ENCODE data around the gene PLEKHG4B.
"Not testable (repeated sequence)": the region's sequence is repeated elsewhere in the genome, so short reads cannot be mapped to it uniquely, and the experiment has no call there.

The PLEKHG4B gene, protein sequence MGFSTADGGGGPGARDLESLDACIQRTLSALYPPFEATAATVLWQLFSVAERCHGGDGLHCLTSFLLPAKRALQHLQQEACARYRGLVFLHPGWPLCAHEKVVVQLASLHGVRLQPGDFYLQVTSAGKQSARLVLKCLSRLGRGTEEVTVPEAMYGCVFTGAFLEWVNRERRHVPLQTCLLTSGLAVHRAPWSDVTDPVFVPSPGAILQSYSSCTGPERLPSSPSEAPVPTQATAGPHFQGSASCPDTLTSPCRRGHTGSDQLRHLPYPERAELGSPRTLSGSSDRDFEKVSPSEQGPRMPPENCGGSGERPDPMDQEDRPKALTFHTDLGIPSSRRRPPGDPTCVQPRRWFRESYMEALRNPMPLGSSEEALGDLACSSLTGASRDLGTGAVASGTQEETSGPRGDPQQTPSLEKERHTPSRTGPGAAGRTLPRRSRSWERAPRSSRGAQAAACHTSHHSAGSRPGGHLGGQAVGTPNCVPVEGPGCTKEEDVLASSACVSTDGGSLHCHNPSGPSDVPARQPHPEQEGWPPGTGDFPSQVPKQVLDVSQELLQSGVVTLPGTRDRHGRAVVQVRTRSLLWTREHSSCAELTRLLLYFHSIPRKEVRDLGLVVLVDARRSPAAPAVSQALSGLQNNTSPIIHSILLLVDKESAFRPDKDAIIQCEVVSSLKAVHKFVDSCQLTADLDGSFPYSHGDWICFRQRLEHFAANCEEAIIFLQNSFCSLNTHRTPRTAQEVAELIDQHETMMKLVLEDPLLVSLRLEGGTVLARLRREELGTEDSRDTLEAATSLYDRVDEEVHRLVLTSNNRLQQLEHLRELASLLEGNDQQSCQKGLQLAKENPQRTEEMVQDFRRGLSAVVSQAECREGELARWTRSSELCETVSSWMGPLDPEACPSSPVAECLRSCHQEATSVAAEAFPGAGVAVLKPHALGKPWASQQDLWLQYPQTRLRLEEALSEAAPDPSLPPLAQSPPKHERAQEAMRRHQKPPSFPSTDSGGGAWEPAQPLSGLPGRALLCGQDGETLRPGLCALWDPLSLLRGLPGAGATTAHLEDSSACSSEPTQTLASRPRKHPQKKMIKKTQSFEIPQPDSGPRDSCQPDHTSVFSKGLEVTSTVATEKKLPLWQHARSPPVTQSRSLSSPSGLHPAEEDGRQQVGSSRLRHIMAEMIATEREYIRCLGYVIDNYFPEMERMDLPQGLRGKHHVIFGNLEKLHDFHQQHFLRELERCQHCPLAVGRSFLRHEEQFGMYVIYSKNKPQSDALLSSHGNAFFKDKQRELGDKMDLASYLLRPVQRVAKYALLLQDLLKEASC (N-terminal part only)

GRCh38 chr5:91556-92263 lies at the start of gene PLEKHG4B:
Gene PLEKHG4B, plus strand, starts transcription at chr5:92168. Its CDS starts 64 bp downstream, at chr5:92232.
- DNase-seq (ENCODE audit: low read depth): no peak

GRCh38 chr5:42250-42649 lies 49.7 kb upstream of the PLEKHG4B start:
- DNase-seq (ENCODE audit: low read depth): no peak

GRCh38 chr5:48192-48591 lies 43.8 kb upstream of the PLEKHG4B start:
- no peak for DNase-seq (ENCODE audit: low read depth)

DNA sequence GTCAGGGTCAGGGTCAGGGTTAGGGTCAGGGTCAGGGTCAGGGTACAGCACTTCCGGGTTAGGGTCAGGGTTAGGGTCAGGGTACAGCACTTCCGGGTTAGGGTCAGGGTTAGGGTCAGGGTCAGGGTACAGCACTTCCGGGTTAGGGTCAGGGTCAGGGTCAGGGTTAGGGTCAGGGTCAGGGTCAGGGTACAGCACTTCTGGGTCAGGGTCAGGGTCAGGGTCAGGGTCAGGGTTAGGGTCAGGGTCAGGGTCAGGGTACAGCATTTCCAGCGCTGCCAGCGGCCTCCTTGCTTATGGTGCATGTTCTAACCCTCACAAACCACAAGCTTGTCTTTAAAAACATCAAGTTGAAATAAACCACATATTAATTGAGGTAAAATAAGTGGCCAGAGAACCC lies 42.4 kb upstream of the PLEKHG4B start:
- DNase-seq (ENCODE audit: low read depth): not testable (repeated sequence)

- DNase-seq (ENCODE audit: low read depth): no peak
These were observed 41.9 kb upstream of the PLEKHG4B start for GRCh38 chr5:49953-50544.

GRCh38 chr5:50724-51499 lies 41.1 kb upstream of the PLEKHG4B start:
- DNase-seq (ENCODE audit: low read depth): no peak

DNA sequence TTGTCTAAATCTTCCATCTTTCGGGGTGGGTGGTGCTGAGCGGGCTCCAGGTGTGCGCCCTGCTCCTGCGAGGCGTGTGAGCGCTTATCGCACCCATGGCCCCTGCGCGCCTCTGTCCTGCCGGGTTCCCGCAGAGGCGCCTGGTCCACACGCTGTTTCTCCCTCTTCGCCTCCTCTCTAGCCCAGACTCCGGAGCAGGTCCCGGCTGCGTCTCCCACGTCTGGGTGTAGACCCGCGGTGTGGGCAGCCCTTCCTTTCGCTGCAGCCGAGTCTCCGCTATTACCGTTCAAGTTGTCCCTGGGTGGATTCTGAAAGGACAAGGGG lies 40.5 kb upstream of the PLEKHG4B start:
- DNase-seq (ENCODE audit: low read depth): no peak

DNA sequence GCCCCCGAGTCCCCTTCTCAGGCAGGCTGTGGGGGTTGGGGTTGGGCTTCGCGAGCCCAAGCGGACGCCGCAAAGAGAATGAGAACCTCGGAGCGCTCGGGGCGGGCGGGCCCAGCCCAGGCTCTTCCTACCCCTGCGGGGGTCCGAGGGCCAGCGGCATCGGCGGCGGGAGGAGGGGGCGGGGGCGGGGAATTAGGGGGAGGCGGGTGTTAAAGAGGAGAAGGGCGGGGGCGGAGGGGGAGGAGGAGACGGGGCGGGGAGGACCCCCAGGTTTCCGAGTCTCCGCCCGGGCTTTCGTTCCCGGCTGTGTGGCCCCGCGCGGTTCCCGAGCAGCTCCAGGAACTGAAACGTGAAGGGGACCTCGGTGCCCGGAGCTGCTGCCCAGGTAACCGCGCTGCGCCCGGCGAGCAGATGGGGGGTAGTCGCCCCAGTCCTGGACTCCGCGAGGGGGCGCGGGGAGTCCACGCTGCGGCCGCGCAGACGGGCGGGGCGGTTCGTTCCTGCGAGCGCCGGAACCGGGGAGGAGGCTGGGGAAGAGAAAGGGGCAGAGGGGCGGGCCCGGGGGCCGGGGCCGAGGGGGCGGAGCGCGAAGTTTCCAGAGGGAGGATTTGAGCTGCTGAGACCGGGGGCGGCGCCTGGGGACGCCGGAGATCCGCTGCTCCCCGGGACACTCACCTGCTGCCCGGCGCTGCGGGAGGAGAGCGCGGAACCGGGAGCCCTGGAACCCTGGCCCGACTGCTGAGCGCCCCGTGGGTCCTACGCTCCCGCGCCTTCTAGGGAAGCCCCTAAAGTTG lies 38.4 kb upstream of the PLEKHG4B start:
- DNase-seq (ENCODE audit: low read depth): no peak

DNA sequence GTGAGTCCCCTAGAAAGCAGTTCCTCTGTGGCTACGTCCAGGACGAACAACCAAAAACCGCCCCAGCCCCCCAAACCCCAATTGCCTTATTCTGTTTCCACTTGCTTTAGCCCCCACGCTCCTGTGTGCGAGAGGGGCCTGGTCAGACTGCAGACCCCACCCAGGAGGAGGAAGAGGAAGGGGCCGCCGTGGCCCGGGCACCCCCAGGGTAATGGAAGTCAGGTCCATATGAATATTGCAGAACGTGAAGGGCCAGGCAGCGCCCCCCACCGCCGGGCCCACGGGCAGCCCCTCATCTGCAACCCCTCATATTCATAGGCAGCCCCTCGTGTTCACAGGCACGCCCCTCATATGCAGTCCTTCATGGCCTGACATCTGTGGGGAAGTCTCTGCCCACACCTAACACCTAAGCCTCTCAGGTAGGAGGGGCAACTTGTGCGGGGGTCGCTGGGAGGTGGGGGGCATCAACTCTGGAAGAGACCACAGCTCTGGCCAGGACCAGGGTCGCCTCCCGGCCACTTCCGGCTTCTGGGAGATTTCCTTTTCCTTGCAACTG lies 37.7 kb upstream of the PLEKHG4B start:
- DNase-seq (ENCODE audit: low read depth): no peak

DNA sequence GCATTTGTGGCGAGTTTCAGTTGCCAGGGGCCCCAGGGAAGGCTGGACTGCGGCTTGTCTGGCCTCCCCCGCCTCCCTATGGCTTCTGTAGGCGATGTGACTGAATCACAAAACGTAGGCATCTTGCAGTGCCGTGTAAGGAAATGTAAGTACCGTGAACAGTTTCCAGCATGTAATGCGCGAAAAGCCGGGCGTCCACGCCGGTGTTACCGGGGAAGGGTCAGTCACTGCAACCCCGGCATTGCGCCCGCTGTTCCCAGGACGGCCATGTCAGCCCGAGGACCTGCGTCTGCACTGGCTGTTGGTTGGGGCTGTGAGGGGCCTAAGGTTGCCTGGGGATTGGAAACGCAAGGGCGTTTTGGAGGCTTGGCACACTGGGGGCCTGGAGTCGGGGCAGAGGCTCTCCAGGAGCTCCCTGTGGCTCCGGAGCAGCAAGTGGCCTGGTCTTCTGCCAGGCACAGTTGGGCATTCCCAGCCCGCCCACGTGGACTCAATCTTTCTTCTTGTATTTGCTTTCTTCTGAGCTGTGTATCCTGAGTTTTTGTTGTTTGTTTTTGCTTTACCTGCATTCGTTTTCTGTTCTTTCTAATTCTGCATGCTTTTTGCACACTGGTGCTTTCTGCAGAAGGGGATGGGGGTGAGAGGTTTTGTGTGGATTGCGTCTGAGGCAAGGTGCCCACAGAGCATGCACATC lies 36.9 kb upstream of the PLEKHG4B start:
- DNase-seq (ENCODE audit: low read depth): no peak

DNA sequence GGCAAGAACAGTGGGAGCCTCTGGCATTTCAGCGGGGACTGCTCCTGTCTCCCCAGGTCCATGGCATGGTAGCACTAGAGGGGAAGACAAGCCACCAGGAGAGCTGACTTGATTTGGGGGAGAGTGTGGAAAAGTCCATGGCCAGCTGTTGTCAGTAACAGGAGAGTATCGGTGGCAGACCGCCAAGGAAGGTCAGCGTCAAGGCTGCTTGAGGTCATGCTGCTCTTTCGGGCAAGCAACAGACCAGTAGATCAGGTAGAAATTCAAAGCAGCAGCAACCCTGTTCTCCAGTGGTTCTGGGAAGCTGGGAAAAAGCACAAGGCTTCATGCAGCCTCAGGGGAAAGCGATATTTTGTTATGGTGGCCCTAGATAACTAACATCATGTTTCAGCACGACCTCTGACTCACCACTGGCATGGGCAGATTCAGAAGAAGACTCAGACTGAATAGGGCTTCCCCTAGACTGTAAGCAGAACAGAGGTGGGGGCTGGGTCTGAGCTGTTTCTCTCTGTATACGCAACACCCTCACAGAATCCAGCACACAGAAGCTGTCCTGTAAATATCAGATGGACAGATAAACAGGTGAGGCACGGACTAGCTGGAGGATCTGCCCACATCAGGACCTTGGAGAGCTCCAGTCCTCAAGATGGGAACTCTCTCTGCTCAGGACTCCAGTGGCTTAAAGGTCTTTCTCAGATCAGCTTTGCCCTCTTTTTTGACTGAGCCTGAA lies 35.2 kb upstream of the PLEKHG4B start:
- no peak for DNase-seq (ENCODE audit: low read depth)

DNA sequence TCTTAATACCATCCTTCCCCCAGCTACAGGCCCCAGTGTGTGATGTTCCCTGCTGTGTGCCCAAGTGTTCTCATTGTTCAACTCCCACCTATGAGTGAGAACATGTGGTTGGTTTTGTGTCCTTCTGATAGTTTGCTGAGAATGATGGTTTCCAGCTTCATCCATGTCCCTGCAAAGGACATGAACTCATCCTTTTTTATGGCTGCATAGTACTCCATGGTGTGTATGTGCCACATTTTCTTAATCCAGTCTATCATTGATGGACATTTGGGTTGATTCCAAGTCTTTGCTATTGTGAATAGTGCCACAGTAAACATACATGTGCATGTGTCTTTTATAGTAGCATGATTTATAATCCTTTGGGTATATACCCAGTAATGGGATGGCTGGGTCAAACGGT lies 31.7 kb upstream of the PLEKHG4B start:
- DNase-seq (ENCODE audit: low read depth): not testable (repeated sequence)

- no peak for DNase-seq (ENCODE audit: low read depth)
These were observed 21.5 kb upstream of the PLEKHG4B start for GRCh38 chr5:70440-70839.

DNA sequence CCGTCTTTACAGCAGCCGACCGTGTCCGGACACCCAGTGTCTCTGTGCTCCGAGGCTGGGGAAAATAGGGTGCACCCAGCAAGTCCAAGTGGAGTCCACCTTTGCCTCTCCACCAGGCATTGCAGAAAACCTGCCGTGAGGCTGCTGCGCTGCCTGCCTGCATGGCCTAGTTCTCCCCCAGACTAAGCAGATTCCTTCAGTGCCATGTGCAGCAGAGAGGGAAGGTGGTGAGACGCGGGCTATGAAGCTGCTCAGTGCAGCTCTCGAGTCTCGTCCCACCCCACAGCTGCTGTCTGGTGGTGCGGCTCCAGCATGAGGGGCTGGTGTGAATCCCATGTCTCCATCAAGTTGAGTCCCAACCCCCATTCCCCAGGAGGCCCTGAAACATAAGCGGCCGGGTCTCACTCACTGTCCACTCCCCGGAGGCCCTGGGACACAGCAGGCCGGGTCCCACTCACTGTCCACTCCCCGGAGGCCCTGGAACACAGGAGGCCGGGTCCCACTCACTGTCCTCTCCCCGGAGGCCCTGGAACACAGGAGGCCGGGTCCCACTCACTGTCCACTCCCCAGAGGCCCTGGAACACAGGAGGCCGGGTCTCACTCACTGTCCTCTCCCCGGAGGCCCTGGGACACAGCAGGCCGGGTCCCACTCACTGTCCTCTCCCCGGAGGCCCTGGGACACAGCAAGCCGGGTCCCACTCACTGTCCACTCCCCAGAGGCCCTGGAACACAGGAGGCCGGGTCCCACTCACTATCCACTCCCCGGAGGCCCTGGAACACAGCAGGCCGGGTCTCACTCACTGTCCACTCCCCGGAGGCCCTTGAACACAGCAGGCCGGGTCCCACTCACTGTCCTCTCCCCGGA lies 19.4 kb upstream of the PLEKHG4B start:
- DNase-seq (ENCODE audit: low read depth): not testable (repeated sequence)

GRCh38 chr5:73181-73447 lies 18.9 kb upstream of the PLEKHG4B start:
- DNase-seq (ENCODE audit: low read depth): not testable (repeated sequence)

- DNase-seq (ENCODE audit: low read depth): no peak
These were observed 18.0 kb upstream of the PLEKHG4B start for GRCh38 chr5:73768-74502.
